HG03520 (cell line): ENCODE results near the gene SH3TC1.
A peak's percentile ranks its signal among the peaks of the same experiment; 100 is the strongest.

Source experiments
- ATAC-seq: cut with Tn5 transposase; IDR thresholded peaks from one replicate; pipeline ENCODE4 v1.9.1; 2021; ENCODE audit warnings: mild to moderate bottlenecking, moderate library complexity; ENCODE audit not compliant: unreplicated experiment

SH3TC1 gene

GRCh38 chr4:8180310-8181093, 18.6 kb upstream of the SH3TC1 start:
- no peak for ATAC-seq

GRCh38 chr4:8181119-8181518, 18.0 kb upstream of the SH3TC1 start:
- no peak for ATAC-seq

GRCh38 chr4:8181844-8182243, 17.2 kb upstream of the SH3TC1 start:
- ATAC-seq = no peak

- ATAC-seq = no peak
These were observed 16.8 kb upstream of the SH3TC1 start for GRCh38 chr4:8182294-8182693.

GRCh38 chr4:8182858-8183725, 16.0 kb upstream of the SH3TC1 start:
- no peak for ATAC-seq

- no peak for ATAC-seq
These were observed 15.0 kb upstream of the SH3TC1 start for GRCh38 chr4:8184061-8184460.

- ATAC-seq = no peak
These were observed 13.8 kb upstream of the SH3TC1 start for GRCh38 chr4:8185295-8185694.

GRCh38 chr4:8185930-8186329, 13.2 kb upstream of the SH3TC1 start:
- ATAC-seq = no peak

GRCh38 chr4:8188085-8188484, 11.0 kb upstream of the SH3TC1 start:
- ATAC-seq = no peak

- ATAC-seq = no peak
These were observed 10.1 kb upstream of the SH3TC1 start for GRCh38 chr4:8188743-8189550.

GRCh38 chr4:8189551-8190466, 9.3 kb upstream of the SH3TC1 start:
- ATAC-seq = no peak

GRCh38 chr4:8191136-8191747, 7.8 kb upstream of the SH3TC1 start:
- ATAC-seq = no peak

GRCh38 chr4:8192748-8193738, 6.0 kb upstream of the SH3TC1 start:
- ATAC-seq = peak; percentile 89

GRCh38 chr4:8194306-8195242, 4.5 kb upstream of the SH3TC1 start:
- no peak for ATAC-seq

- no peak for ATAC-seq
These were observed 3.7 kb upstream of the SH3TC1 start for GRCh38 chr4:8195431-8195830.

GRCh38 chr4:8195841-8196458, 3.1 kb upstream of the SH3TC1 start:
- no peak for ATAC-seq

GRCh38 chr4:8197521-8197920, 1.6 kb upstream of the SH3TC1 start:
- no peak for ATAC-seq
